ENCODE results near the gene SLC49A4. TPM values are rescaled to one million over a fixed set of nuclear protein-coding genes. Genes with fewer than 3 reads are reported as not detected.

The SLC49A4 gene
- total RNA-seq, 4 donors from 2014 or later = 28.0 to 41.8 (median 37.9) TPM

DNA sequence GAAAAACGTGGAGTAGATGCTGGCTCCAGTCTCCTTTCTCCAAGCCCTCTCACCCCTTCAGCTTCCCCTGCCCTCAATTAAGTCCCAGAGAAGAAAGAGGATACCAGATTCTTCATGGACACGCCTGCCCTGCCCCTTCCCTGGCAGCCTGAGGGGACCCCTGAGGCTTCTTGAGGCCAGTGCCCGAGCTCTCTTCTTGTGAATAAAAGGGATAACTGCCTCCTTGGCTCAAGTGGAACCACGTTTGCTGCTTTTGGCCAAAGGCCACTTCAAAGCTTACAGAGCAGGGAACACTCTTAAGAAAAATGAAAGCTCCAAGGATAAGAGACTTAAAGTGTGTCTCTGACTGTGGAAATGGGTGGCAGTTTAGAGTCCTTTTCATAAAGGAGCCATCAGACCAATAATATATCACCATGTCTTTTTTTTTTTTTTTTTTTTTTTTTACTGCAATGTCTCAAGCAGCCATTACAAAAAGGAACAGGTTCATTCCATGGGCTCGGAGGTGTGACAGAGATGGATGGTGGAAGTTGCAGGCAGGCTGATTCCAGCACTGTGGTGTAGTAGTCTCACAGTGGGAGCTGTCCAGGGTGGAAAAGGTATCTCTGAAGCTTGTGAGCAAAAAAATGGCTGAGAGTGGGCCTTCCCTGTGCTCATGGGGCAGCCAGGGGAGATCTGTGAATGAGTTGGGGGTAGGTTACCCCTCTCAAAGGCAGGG lies 123.9 kb downstream of the SLC49A4 start:
- H3K4me3 ChIP-seq (ENCODE audit: low read depth, poor library complexity, severe bottlenecking) = no peak overlapping the region
- no peak for TF ChIP-seq POLR2A (IDR thresholded peaks at IDR 0.05)
- 41 to 50% methylated on average over 5 of the region's 5 CpGs for WGBS, 2 donors
- intact Hi-C loops (cut with DNase I; ENCODE audit: low total_unique reads) = no loop called here
- no peak for DNase-seq (ENCODE audit: low spot score in 2 of 2)

DNA sequence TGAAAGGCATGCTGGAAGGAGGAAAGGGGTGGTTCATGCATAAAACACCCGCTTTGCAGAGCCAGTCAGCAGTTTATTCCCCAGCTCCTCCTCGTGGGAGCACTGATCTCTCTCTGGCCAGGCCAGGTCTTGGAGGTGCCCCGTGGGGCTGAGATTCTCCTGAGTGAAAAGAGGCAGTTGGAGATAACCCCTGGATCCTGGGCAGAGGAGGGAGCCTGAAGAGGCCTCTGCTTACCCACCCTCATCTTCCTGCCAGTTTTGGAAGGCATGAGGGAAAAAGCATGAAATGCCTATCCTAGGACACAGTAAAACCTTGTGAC lies 124.4 kb downstream of the SLC49A4 start:
- intact Hi-C loops (cut with DNase I; ENCODE audit: low total_unique reads) = no loop called here
- H3K4me3 ChIP-seq (ENCODE audit: low read depth, poor library complexity, severe bottlenecking) = no peak overlapping the region
- no peak for TF ChIP-seq POLR2A (IDR thresholded peaks at IDR 0.05)
- TF ChIP-seq, protein P1, sequence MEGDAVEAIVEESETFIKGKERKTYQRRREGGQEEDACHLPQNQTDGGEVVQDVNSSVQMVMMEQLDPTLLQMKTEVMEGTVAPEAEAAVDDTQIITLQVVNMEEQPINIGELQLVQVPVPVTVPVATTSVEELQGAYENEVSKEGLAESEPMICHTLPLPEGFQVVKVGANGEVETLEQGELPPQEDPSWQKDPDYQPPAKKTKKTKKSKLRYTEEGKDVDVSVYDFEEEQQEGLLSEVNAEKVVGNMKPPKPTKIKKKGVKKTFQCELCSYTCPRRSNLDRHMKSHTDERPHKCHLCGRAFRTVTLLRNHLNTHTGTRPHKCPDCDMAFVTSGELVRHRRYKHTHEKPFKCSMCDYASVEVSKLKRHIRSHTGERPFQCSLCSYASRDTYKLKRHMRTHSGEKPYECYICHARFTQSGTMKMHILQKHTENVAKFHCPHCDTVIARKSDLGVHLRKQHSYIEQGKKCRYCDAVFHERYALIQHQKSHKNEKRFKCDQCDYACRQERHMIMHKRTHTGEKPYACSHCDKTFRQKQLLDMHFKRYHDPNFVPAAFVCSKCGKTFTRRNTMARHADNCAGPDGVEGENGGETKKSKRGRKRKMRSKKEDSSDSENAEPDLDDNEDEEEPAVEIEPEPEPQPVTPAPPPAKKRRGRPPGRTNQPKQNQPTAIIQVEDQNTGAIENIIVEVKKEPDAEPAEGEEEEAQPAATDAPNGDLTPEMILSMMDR (IDR thresholded peaks at IDR 0.05) = no peak
- DNase-seq (ENCODE audit: low spot score in 2 of 2) = no peak
- 75 to 77% methylated on average over 3 of the region's 3 CpGs for WGBS, 2 donors

DNA sequence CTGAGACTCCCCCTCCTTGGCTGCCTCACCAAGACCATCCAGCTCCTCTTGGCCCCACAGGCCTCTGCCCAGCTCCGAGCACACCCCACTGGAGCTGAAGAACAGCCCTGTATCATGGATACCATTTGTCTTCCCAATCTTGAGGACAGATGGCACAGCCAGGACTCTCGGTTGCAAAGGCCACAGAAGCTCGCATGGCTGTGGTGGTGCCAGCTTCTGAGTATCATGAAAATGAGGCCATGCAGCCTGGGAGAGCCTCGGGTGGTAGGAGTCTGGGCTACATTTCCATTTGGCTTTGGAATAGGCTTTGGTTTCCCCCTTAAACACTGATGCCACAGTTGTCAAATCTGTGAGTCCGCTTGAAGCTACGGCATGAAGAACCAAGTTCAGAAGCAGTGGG lies 126.1 kb downstream of the SLC49A4 start:
- WGBS, 2 donors = 67 to 95% methylated on average over 5 to 6 of the region's 6 CpGs
- TF ChIP-seq POLR2A (IDR thresholded peaks at IDR 0.05) = no peak
- TF ChIP-seq, protein P1 (IDR thresholded peaks at IDR 0.05) = no peak
- H3K4me3 ChIP-seq (ENCODE audit: low read depth, poor library complexity, severe bottlenecking) = no peak overlapping the region
- intact Hi-C loops (cut with DNase I; ENCODE audit: low total_unique reads) = no loop called here
- peak in 1 of 2 donors; percentile 46 for DNase-seq (ENCODE audit: low spot score in 2 of 2)

DNA sequence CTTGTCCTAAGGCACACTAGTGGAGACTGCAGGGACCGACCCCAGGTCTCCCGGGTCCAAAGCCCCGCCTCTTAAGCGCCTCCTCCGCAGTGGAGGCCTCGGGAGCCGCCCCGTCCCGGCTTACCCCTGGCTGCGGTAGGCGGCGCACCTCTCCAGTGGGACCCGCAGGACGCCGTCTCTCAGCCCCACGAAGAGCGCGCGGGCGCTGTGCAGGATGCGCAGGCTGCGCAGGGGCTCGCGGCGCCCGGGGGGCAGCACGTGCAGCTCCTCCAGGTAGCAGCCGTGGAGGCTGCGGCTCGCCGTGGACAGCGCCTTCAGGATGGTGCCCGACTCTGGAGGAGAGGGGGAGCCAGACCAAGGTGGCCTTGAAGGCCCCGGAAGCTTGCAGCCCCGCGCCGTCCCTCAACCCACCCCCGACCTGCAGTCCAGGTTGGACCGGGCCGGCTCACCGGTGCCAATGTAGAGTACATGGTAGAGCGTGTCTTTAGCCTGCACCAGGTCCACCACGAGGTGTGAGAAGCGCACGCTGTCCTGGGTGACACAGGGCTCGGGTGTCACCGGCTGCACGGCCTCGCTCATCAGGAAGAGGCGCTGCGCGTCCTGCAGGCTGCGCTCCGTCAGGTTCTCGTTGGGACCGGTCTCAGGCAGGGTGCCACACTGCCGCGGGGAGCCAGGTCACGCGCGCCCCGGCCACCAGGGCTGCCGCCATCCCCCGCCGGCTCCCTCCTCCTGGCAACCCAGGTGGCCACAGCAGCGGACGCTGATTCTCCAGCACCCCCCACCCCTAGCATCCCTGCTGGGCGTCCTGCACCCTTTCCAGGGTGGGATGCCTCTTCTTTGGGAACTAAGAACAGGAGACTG lies 127.2 kb downstream of the SLC49A4 start:
- DNase-seq (ENCODE audit: low spot score in 2 of 2) = peak in 1 of 2 donors; percentile 74
- TF ChIP-seq, protein P1 (IDR thresholded peaks at IDR 0.05) = no peak
- TF ChIP-seq POLR2A (IDR thresholded peaks at IDR 0.05) = no peak
- 18 to 21% methylated on average over 29 to 51 of the region's 68 CpGs for WGBS, 2 donors
- intact Hi-C loops (cut with DNase I; ENCODE audit: low total_unique reads) = no loop called here
- no peak overlapping the region for H3K4me3 ChIP-seq (ENCODE audit: low read depth, poor library complexity, severe bottlenecking)

DNA sequence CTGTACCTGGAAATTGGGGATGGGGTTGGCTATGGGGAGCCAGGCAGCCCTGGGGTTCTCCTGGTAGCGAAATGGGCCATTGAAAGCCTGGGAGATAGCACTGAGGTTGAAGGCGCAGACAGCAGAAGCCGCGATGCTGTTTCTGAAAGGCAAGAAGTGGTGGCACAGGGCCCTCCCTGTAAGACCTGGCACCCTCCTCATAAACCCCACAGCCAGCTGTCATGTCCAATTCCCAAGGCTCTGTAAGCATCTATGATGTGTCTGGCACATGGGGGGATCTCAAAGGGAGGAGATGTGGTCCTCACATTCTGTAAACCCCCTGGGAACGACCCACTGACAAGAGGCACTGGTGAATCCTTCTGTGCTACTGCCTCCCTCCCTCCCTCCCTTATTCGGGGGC lies 128.7 kb downstream of the SLC49A4 start:
- WGBS, 2 donors = 75 to 80% methylated on average over 6 of the region's 6 CpGs
- intact Hi-C loops (cut with DNase I; ENCODE audit: low total_unique reads) = no loop called here
- TF ChIP-seq, protein P1 (IDR thresholded peaks at IDR 0.05) = no peak
- no peak for TF ChIP-seq POLR2A (IDR thresholded peaks at IDR 0.05)
- peak in 1 of 2 donors; percentile 56 for DNase-seq (ENCODE audit: low spot score in 2 of 2)
- H3K4me3 ChIP-seq (ENCODE audit: low read depth, poor library complexity, severe bottlenecking) = no peak overlapping the region

DNA sequence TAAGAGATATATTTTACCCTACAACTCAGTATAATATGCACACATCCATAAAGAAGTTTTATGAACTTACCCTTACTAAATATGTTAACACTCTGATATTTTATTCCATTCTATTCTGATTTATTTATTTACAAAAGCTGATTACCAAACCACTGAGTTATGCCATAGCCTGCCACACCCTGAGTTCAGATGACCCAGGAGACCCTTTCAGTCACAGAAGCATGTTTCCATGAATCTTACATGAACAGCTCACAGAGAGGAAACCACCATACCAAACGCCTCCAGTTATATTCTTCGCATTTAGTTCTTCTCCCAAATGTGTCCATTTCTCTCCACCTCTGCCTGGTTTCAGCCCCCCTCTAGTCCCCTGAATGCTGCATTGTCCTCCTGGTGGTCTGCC lies 129.2 kb downstream of the SLC49A4 start:
- WGBS, 2 donors = 78 to 80% methylated on average over 2 of the region's 2 CpGs
- intact Hi-C loops (cut with DNase I; ENCODE audit: low total_unique reads) = no loop called here
- DNase-seq (ENCODE audit: low spot score in 2 of 2) = peak in 1 of 2 donors; percentile 40
- TF ChIP-seq, protein P1 (IDR thresholded peaks at IDR 0.05) = no peak
- no peak for TF ChIP-seq POLR2A (IDR thresholded peaks at IDR 0.05)
- H3K4me3 ChIP-seq (ENCODE audit: low read depth, poor library complexity, severe bottlenecking) = no peak overlapping the region

All from lower leg skin (tissue), 4 donors.